ENCODE data around the gene PDE3B.
"Not testable (repeated sequence)": the region's sequence is repeated elsewhere in the genome, so short reads cannot be mapped to it uniquely, and the experiment has no call there.

The PDE3B gene

GRCh38 chr11:14872032-14872431 lies 228.4 kb downstream of the PDE3B start:
- TF ChIP-seq, protein P1, sequence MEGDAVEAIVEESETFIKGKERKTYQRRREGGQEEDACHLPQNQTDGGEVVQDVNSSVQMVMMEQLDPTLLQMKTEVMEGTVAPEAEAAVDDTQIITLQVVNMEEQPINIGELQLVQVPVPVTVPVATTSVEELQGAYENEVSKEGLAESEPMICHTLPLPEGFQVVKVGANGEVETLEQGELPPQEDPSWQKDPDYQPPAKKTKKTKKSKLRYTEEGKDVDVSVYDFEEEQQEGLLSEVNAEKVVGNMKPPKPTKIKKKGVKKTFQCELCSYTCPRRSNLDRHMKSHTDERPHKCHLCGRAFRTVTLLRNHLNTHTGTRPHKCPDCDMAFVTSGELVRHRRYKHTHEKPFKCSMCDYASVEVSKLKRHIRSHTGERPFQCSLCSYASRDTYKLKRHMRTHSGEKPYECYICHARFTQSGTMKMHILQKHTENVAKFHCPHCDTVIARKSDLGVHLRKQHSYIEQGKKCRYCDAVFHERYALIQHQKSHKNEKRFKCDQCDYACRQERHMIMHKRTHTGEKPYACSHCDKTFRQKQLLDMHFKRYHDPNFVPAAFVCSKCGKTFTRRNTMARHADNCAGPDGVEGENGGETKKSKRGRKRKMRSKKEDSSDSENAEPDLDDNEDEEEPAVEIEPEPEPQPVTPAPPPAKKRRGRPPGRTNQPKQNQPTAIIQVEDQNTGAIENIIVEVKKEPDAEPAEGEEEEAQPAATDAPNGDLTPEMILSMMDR (conservative IDR thresholded peaks at IDR 0.05; ENCODE audit: low read length), result no peak
- no peak overlapping the region for H3K4me3 ChIP-seq (ENCODE audit: low read length)

GRCh38 chr11:14873632-14874031 lies 230.0 kb downstream of the PDE3B start:
- TF ChIP-seq, protein P1 (conservative IDR thresholded peaks at IDR 0.05; ENCODE audit: low read length), result no peak
- no peak for DNase-seq (ENCODE audit: low read depth)
- H3K4me3 ChIP-seq (ENCODE audit: low read length), result no peak overlapping the region

More at GRCh38 chr11:14872032-14872431, 228.4 kb downstream of the PDE3B start:
- no peak for DNase-seq (ENCODE audit: low read depth)

GRCh38 chr11:14875163-14875562 lies 231.6 kb downstream of the PDE3B start:
- no peak overlapping the region for H3K4me3 ChIP-seq (ENCODE audit: low read length)
- TF ChIP-seq, protein P1 (conservative IDR thresholded peaks at IDR 0.05; ENCODE audit: low read length), result no peak
- DNase-seq (ENCODE audit: low read depth), result no peak

DNA sequence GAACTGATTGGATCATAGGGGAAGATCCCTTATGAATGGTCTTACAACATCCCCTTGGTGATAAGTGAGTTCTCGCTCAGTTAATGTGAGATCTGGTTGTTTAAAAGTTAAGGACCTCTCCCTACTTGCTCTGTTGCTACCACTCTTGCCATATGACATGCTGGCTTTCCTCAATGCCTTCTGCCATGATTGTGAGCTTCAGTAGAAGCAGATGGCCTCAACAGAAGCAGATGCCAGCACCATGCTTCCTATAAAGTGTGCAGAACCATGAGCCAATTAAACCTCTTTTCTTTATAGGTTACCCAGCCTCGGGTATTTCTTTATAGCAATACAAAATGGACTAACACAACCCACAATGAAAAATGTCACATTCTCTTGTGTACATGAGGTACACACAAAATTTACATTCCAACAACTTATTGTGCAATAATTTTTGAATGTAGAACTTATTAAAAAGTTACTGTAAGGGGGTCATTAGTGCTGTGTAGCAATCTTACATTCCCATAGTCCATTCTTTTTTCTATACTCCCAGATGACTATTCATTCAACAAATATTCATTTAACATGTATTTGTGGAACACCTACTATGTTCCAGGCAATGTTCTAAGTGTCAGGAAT lies 238.1 kb downstream of the PDE3B start:
- TF ChIP-seq, protein P1 (conservative IDR thresholded peaks at IDR 0.05; ENCODE audit: low read length), result no peak
- no peak for DNase-seq (ENCODE audit: low read depth)
- H3K4me3 ChIP-seq (ENCODE audit: low read length), result no peak overlapping the region

DNA sequence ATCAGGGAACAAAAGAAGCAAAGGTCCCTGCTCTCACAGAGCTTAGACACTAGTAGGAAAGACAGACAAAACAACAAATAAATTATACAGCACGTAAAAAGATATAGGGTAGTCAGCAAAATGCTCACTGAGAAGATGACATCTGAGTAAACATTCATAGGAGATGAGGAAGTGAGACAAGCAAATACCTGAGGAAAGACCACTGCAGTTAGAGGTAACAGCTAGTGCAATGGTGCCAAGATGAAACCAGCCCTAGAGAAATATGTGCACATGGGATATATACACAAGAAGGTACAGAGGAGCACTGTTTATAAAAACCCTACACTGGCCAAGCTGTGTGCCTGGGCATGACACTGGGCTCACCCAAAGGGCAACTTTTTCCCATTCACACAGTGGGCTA lies 238.6 kb downstream of the PDE3B start:
- DNase-seq (ENCODE audit: low read depth), result no peak
- TF ChIP-seq, protein P1 (conservative IDR thresholded peaks at IDR 0.05; ENCODE audit: low read length), result no peak
- no peak overlapping the region for H3K4me3 ChIP-seq (ENCODE audit: low read length)

- not testable (repeated sequence) for H3K4me3 ChIP-seq (ENCODE audit: low read length); DNase-seq (ENCODE audit: low read depth)
Observed at GRCh38 chr11:14883683-14884082, 240.1 kb downstream of the PDE3B start.

- TF ChIP-seq, protein P1 (conservative IDR thresholded peaks at IDR 0.05; ENCODE audit: low read length), result no peak
- no peak overlapping the region for H3K4me3 ChIP-seq (ENCODE audit: low read length)
- no peak for DNase-seq (ENCODE audit: low read depth)
Observed at GRCh38 chr11:14884667-14885273, 241.2 kb downstream of the PDE3B start.
